Myometrial cell (primary cell): ENCODE results near the gene TPI1. TPM values are rescaled to one million over a fixed set of nuclear protein-coding genes. Genes with fewer than 3 reads are reported as not detected.

Experiments
- total RNA-seq: library from RNA; depleted of rRNA; stranded (reverse); fragments of >200 nt; gene quantifications from 2 replicates; pipeline ENCODE4 v1.2.3, GENCODE V29; 2015

The TPI1 gene
- 1,607 and 1,656 TPM in 2 replicates for total RNA-seq

GRCh38 chr12:6867413-6868210, at the start of gene TPI1:
Gene TPI1, plus strand, starts transcription at chr12:6867531. Its CDS starts 36 bp downstream, at chr12:6867567.

DNA sequence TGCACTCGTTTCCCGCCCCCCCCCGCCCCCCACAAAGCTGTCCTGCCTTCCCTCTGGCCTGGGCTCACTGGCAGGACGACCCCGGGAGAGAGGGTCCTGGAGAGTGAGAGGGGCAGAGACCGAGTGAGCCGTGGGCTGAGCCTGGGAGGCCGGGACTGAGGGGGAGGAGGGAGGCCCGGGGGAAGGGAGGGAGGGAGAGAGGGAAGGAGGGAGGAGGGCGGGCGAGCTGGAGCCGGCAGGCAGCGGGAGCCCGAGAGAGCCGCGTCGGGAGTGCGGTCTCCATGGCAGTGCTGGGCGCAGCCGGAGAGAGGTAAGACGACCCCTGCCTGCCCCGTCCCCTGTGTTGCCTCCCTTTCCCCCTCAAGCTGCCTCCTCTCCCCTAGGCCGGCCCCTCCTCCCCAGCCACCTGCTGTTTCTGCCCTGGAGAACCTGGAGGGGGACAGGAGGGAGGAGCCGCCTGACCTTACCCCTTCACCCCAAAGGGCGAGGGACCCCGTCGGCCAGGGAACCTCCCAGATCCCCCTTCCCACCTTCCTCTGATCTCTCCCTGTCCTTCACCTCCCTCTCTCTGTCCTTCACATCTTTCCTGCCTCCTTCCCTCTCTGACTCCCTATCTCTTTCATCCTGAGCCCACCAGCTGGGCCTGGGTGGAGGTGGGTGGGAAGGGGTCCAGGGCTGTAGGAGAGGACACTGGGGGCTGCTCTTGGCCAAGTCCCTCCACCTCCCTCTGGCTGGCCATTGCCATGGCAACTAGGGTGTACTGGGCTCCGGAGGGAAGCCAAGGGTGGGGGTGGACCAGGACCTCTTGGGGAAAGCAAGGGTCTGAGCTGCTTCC, 45.5 kb upstream of the TPI1 start, which contains the start of gene GPR162:
Gene GPR162 (plus strand): TSS at position 231 of the 835 bp plus-strand sequence. CDS start 2,078 bp downstream, outside the sequence.

DNA sequence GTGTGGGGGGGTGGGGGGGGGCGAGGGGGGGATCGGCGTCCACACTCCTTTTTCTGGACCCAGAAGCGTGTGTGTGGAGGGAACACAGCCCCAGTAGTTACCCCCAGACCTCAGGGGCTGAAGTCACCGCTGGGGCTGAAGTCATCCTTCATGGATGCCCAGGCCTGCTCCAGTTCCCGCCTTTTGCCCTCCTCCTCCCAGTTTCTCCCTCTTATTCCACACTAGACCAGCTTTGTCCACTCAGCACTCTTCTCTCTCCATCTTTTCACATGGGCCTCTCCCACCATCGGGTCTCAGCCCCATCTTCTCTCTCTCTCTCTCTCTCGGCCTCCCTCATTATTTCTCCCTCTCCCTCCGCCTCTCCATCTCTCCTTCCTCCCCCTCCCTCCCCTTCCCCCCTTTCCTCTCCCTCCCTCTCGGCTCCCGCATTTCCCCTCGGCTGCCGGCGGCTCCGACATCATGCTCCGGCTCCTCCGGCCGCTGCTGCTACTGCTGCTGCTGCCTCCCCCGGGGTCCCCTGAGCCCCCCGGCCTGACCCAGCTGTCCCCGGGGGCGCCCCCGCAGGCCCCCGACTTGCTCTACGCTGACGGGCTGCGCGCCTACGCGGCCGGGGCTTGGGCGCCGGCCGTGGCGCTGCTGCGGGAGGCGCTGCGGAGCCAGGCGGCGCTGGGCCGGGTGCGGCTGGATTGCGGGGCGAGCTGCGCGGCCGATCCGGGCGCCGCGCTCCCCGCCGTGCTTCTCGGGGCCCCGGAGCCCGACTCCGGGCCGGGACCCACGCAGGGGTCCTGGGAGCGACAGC, 39.1 kb upstream of the TPI1 start, which contains the start of gene P3H3:
Gene P3H3 (plus strand): TSS at position 426 of the 799 bp plus-strand sequence. CDS start 34 bp downstream, at position 460.

DNA sequence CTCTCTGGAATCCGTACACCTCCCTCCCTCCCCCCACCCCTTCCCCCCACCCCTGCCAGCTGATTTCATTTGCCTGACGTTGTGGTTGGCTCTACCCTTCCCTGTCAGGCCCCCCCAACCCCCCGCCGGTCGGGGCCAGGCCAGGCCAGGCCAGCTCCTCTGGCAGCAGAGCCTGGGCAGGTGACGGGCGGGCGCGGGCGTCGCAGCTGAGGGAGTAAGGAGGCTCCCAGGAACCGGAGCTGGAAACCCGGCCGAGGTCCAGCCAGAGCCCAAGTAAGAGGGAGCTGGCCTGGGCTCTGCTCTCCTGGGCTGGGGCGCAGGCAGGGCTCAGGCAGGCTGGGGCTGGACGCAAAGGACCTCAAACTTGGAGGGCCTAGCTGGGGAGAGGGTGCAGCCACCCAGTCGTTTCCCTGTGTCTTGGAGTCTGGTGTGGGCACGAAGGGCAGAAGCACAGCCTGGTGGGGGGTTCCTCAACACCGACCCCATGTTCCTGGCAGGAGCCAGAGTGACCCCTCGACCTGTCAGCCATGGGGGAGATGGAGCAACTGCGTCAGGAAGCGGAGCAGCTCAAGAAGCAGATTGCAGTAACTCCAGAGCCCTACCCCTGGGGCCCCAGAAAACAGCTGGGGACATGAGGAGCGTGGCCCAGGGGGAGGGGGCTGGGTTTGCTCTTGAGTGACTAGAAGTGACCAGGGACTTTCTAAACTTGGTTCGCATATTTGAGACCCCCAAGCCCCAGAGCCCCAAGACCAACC, 26.4 kb upstream of the TPI1 start, which contains the start of gene GNB3:
Gene GNB3 (plus strand): TSS at position 165 of the 755 bp plus-strand sequence. CDS start 363 bp downstream, at position 528.

DNA sequence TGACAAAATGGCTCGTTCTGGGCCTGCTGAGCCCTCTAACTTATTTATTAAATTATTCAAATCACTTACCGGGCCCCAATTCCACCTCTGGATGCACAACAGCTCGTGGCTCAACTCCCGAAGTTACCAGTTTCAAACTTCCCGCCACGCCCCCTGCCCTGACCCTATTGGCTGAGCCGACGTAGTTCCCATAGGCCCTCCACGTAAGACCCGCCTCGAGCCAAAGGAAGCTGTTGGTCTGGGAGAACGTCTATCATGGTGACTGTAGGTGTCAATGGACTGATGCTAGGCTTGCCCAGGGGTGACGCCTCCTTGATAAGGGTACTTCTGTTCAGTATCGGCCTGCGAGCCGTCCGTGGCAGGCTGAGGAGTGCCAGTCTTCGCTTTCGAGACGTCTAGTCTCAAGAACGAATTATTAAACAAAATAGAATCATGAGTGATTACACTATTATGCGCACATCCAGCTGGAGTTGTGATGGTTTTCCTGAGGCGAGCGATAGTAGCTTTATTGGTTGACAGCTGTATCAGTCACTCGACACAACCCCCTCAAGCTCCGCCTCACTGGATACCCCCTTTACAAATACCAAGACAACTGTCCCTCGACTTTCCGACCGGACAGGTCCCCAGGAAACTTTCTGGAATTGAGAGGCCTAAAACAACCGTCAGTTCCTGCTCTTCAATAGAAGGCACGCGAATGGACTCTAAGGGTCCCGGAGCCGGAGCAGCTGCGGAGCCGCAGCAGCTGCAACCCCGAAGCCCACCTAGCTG, 16.0 kb upstream of the TPI1 start, which contains the start of gene CDCA3:
Gene CDCA3 (minus strand): TSS at position 134 of the 768 bp plus-strand sequence. CDS start 334 bp downstream, outside the sequence.

DNA sequence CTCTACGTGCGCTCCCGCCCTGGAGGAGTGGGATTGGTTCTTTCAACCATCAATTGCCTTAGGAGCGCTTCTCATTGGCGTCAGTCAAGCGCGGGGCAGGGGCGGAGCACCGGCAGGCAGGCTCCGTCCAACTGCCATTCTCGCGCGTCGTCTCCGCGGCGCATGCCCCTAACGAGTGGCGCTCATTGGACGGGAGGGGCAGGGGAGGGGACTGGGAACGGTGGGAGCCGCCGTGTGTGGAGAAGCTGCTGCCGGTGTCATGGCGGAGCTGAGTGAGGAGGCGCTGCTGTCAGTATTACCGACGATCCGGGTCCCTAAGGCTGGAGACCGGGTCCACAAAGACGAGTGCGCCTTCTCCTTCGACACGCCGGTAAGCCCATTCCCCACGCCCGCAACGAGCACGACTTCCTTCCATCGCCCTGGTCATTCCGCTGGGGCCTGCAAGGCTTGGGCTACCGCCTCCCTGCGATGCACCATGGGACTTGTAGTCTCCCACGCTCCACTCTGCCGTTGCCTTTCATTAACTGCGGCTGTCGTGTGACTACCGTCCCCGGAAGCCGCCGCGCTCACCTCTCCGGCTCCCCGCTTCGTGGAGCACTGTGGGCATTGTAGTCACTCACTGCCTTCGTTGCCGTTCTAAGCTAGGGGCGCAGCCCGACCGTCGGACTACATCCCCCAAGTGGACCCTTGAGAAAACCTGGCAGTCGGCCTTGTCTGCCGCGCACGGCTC, 15.2 kb upstream of the TPI1 start, which contains the start of gene USP5:
Gene USP5 (plus strand): TSS at position 230 of the 730 bp plus-strand sequence. CDS start 30 bp downstream, at position 260.

DNA sequence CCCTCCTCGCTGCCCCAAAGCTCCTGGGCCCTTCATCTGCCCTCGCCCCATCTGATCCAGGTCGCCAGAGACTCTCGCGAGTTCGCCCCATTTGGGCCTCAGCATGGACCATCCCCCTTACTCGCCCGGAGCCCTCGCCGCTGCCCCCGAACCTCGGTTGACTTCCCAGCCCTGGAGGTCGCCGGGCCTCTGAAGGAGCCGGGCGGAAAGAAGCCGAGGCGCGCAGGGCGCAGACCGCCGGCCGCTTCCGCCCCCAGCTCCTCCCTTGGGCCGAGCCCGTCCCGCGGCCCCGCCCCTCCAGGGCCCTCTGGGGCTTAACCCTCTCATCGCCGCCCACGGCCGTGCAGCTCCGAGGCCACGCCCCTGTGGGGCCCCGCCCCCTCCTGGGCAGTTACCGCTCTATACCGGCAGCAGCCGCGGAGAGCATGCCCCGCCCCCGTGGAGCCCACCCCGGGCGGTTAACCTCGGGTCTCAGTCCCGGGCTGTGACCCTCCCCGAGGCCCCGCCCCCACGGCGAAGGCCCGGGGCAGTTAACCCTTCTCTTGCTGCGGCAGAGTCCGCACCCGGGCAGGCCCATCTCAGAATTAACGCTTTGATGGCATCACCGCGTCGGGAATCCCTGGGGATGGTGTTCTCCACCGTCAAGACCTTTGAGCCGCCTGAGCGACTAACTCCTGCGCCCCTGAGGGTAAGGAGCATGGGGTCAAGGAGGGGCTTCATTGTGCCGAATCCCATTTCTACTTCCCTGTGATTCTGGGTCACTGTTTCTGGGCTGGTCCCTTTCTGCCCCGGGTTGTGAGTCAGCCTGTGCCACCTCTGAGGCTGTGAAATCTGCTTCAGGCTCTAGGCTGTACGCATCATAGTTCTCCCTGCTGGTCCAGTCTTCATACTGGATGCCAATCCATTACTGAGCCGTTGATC, 6.0 kb downstream of the TPI1 start, which contains the start of gene SPSB2:
Gene SPSB2 (minus strand): TSS at position 210 of the 921 bp plus-strand sequence. CDS start 402 bp downstream, outside the sequence.

DNA sequence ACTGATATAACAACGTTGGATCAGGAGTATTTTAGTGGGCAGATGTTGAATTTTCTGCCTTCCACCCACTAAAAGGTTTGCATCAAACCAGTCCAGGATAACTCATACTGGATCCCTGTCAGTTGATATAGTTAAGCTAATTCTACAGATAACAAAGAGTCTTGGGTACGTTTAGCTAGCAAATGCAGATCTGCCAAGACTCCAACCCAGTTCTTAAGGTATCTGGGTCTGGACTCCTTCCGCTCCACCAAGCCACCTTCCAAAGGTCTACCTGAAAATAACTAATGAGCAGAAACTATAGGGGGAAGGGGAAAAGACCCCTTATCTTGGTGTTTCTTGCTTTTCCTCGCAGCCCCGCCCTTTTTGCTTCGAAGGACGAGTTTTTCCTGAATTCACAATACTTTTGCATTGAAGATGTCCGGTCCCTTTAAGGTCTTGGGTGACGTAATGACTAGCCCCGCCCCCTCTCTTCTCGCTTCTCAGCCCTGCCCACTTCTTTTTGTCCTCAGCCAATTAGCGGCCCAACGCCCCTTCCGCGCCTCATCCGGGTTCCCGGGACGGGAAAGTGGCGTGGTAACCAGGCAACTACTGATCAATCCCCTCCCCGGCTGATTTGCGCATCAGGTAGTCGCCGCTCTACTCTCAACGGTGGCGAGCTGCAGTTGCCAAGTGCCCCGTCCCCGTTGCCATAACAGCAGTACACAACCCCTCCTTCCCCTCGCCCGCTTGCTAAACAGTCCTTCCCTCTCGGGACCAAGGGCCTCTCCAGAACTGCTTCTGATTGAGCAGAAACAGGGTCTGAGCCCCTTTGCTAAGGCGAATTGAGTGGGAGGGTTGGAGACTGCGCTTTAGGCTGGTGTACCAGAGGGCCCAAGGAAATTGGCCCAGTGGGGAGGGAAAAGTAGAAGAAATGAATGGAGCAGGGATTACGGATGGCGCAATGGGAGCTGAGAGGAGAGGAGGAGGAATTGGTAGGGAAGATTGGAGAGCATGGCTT, 37.2 kb downstream of the TPI1 start, which contains the start of gene LRRC23:
Gene LRRC23 (plus strand): TSS at position 543 of the 997 bp plus-strand sequence. CDS start 812 bp downstream, outside the sequence.

GRCh38 chr12:6914246-6914946, 47.1 kb downstream of the TPI1 start, which contains the start of gene ENO2:
Gene ENO2, plus strand, starts transcription at chr12:6914580. Its CDS starts 1,253 bp downstream, at chr12:6915833.

Other genes starting within 250 kb of the TPI1 start
- 0.86 TPM in 1 of 2 replicates, not detected in the other for gene LPAR5, start 231.6 kb upstream of the TPI1 start, total RNA-seq
- gene ACRBP, start 220.1 kb upstream of the TPI1 start, total RNA-seq = 0.18 TPM in 1 of 2 replicates, not detected in the other
- gene ING4, start 204.4 kb upstream of the TPI1 start, total RNA-seq = 28.8 and 31.9 TPM in 2 replicates
- gene ZNF384, start 178.2 kb upstream of the TPI1 start, total RNA-seq = 16.7 and 26.2 TPM in 2 replicates
- not detected in 2 replicates for gene PIANP, start 166.7 kb upstream of the TPI1 start, total RNA-seq
- gene COPS7A, start 143.5 kb upstream of the TPI1 start, total RNA-seq = 127 and 144 TPM in 2 replicates
- 274 and 381 TPM in 2 replicates for gene MLF2, start 114.4 kb upstream of the TPI1 start, total RNA-seq
- 296 and 339 TPM in 2 replicates for gene PTMS, start 101.2 kb upstream of the TPI1 start, total RNA-seq
- under 0.01 and 0.35 TPM in 2 replicates for gene LAG3, start 95.0 kb upstream of the TPI1 start, total RNA-seq
- gene CD4, start 78.0 kb upstream of the TPI1 start, total RNA-seq = under 0.01 TPM in 1 of 2 replicates, not detected in the other
- gene GPR162, start 45.7 kb upstream of the TPI1 start, total RNA-seq = 1.8 and 3.2 TPM in 2 replicates
- gene P3H3, start 39.1 kb upstream of the TPI1 start, total RNA-seq = 69.5 and 75.1 TPM in 2 replicates
- 0.29 and 1.8 TPM in 2 replicates for gene GNB3, start 26.6 kb upstream of the TPI1 start, total RNA-seq
- gene CDCA3, start 16.2 kb upstream of the TPI1 start, total RNA-seq = 36.3 and 53.9 TPM in 2 replicates
- 89.4 and 97.7 TPM in 2 replicates for gene USP5, start 15.4 kb upstream of the TPI1 start, total RNA-seq
- 4.9 and 12.8 TPM in 2 replicates for gene SPSB2, start 5.8 kb downstream of the TPI1 start, total RNA-seq
- gene LRRC23, start 37.3 kb downstream of the TPI1 start, total RNA-seq = 13.0 and 18.8 TPM in 2 replicates
- 8.9 and 9.0 TPM in 2 replicates for gene ENO2, start 47.0 kb downstream of the TPI1 start, total RNA-seq
- 12.7 and 13.8 TPM in 2 replicates for gene ATN1, start 60.4 kb downstream of the TPI1 start, total RNA-seq
- not detected in 2 replicates for gene RNU7-1, start 76.3 kb downstream of the TPI1 start, total RNA-seq
- 314 and 317 TPM in 2 replicates for gene C12orf57, start 76.5 kb downstream of the TPI1 start, total RNA-seq
- gene PTPN6, start 83.8 kb downstream of the TPI1 start, total RNA-seq = not detected in 2 replicates
- gene PHB2, start 103.1 kb downstream of the TPI1 start, total RNA-seq = 393 and 424 TPM in 2 replicates
- gene EMG1, start 103.4 kb downstream of the TPI1 start, total RNA-seq = 46.7 and 53.5 TPM in 2 replicates
- gene LPCAT3, start 150.9 kb downstream of the TPI1 start, total RNA-seq = 32.0 and 36.5 TPM in 2 replicates
- gene C1S, start 193.2 kb downstream of the TPI1 start, total RNA-seq = 70.9 and 75.1 TPM in 2 replicates
- gene C1R, start 224.9 kb downstream of the TPI1 start, total RNA-seq = 125 and 158 TPM in 2 replicates
- 34.3 and 48.2 TPM in 2 replicates for gene C1RL, start 241.7 kb downstream of the TPI1 start, total RNA-seq